Right atrium auricular region (tissue), 2 donors: ENCODE results near the gene TLK1. TPM values are rescaled to one million over a fixed set of nuclear protein-coding genes. Genes with fewer than 3 reads are reported as not detected.

Experiments used
- DNase-seq: peaks from one replicate; pipeline ENCODE4 v3.0.0-alpha.2; 2019; ENCODE audit warnings: low spot score
- H3K27ac ChIP-seq, 2 donors: fragments of 200-600 bp; sonication (generic); 1 replicate in 1 of 2; 2 replicates in 1 of 2; pipeline ENCODE4 v1.5.1; 2016 to 2019
- H3K27me3 ChIP-seq, 2 donors: fragments of 200-600 bp; sonication (generic); one replicate each; pipeline versions ENCODE4 v1.5.1 to v1.6.0; 2017 to 2019
- H3K36me3 ChIP-seq: fragments of 200-600 bp; sonication (generic); one replicate; pipeline ENCODE4 v1.5.1; 2016
- H3K4me1 ChIP-seq, 2 donors: fragments of 200-600 bp; sonication (generic); one replicate each; pipeline versions ENCODE4 v1.5.1 to v1.6.0; 2017 to 2019
- H3K4me3 ChIP-seq, 2 donors: fragments of 200-600 bp; sonication (generic); 1 replicate in 1 of 2; 2 replicates in 1 of 2; pipeline ENCODE4 v1.5.1; 2017 to 2019; ENCODE audit warnings: mild to moderate bottlenecking in 1 of 2, moderate library complexity in 1 of 2
- H3K9me3 ChIP-seq, 2 donors: fragments of 200-600 bp; sonication (generic); one replicate each; pipeline ENCODE4 v1.5.1; 2019
- total RNA-seq, 2 donors: library from RNA; depleted of rRNA; stranded (reverse); fragments of >200 nt; gene quantifications; one replicate each; pipeline ENCODE4 v1.1.0, GENCODE V29; 2016
- TF ChIP-seq, protein P1 (sequence below), 2 donors: fragments of 200-600 bp; sonication (generic); IDR thresholded peaks; one replicate each; pipeline ENCODE4 v1.5.1; 2019; ENCODE audit warnings: antibody characterized with exemption in 2 of 2

The TLK1 gene
- total RNA-seq, 2 donors from 2014 or later = 21.0 to 21.7 TPM

DNA sequence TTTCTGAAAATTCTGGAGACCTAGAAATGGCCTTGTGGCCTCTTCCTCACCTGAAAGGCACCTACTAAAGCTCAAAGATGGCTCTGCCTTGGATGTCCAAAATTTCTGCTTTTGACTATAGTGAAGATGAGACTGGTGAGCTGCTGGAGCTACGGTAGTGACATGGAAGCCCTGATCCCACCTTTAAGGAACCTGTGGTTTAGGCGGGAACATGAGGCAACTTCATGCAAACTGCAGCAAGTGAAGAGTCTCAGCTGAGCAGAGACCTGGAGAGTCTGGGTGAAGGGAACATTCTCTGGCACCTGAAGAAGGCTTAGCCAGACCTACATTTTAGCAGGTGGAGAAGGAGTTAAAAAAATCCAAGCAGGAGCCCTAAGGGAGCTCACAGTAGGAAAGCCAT, 191.7 kb downstream of the TLK1 start:
- DNase-seq = no peak
- TF ChIP-seq, protein P1, sequence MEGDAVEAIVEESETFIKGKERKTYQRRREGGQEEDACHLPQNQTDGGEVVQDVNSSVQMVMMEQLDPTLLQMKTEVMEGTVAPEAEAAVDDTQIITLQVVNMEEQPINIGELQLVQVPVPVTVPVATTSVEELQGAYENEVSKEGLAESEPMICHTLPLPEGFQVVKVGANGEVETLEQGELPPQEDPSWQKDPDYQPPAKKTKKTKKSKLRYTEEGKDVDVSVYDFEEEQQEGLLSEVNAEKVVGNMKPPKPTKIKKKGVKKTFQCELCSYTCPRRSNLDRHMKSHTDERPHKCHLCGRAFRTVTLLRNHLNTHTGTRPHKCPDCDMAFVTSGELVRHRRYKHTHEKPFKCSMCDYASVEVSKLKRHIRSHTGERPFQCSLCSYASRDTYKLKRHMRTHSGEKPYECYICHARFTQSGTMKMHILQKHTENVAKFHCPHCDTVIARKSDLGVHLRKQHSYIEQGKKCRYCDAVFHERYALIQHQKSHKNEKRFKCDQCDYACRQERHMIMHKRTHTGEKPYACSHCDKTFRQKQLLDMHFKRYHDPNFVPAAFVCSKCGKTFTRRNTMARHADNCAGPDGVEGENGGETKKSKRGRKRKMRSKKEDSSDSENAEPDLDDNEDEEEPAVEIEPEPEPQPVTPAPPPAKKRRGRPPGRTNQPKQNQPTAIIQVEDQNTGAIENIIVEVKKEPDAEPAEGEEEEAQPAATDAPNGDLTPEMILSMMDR (IDR thresholded peaks at IDR 0.05) = no peak
- Histone ChIP-seq H3K27ac (no peak overlapping the region), H3K4me3 (no peak overlapping the region), H3K9me3 (no peaks in the 10 kb centered on the region), H3K4me1 (peaks cover 0 to 10% of the 10 kb centered on the region in 2 donors), H3K36me3 (peaks cover 34% of the 10 kb centered on the region), H3K27me3 (no peaks in the 10 kb centered on the region)

DNA sequence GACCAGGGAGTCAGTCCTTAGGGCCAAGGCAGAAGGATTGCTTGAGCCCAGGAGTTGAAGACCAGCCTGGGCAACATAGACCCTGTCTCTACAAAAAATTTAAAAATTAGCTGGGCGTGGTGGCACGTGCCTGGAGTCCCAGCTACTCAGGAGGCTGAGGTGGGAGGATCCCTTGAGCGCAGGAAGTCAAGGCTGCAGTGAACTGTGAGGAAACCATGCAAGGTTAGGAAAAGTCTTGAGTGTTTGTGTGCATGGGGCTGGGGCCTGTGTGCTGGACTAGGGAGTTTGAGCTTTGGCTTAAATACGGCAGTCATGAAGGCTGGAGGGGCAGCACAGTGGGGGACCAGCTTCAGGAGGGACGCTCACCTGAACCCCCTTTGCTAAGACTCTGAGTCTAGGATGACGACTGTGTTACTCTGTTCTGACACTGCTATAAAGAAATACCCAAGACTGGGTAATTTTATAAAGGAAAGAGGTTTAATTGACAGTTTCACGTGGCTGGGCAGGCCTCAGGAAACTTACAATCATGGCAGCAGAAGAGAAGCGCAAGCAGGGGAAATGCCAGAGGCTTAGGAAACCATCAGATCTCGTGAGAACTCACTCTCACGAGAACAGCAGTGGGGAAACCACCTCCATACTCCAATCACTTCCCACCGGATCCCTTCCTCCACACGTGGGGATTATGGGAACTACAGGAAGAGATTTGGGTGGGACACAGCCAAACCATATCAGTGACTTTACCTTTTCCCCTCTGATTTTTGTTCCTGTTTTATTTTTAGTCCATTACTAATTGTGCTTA, 192.3 kb downstream of the TLK1 start:
- Histone ChIP-seq H3K27me3 (no peaks in the 10 kb centered on the region), H3K4me3 (no peak overlapping the region), H3K4me1 (peaks cover 0 to 6% of the 10 kb centered on the region in 2 donors), H3K27ac (no peak overlapping the region), H3K9me3 (no peaks in the 10 kb centered on the region), H3K36me3 (peaks cover 41% of the 10 kb centered on the region)
- TF ChIP-seq, protein P1 (IDR thresholded peaks at IDR 0.05) = no peak
- DNase-seq = no peak

DNA sequence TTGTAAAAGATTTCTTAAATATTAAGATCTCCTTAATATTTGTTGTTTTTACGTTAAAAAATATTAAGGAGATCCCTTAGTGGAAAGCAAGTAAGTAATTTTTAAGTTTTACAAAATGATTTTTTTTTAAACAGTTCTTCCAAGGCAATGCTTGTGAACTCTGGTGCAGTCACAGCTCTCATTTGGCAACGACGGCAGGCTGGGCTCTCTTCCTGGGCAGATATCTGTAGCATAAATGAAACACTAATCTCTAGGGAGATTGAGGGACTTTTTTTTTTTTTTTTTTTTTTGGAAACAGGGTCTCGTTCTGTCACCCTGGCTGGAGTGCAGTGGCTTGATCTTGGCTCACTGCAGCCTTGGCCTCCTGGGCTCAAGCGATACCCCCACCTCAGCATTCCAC, 193.1 kb downstream of the TLK1 start:
- TF ChIP-seq, protein P1 (IDR thresholded peaks at IDR 0.05) = no peak
- no peaks in the 10 kb centered on the region for H3K27me3 ChIP-seq
- H3K9me3 ChIP-seq = no peaks in the 10 kb centered on the region
- H3K4me1 ChIP-seq = no peaks in the 10 kb centered on the region
- peaks cover 49% of the 10 kb centered on the region for H3K36me3 ChIP-seq
- H3K4me3 ChIP-seq = no peak overlapping the region
- no peak overlapping the region for H3K27ac ChIP-seq
- DNase-seq = no peak

DNA sequence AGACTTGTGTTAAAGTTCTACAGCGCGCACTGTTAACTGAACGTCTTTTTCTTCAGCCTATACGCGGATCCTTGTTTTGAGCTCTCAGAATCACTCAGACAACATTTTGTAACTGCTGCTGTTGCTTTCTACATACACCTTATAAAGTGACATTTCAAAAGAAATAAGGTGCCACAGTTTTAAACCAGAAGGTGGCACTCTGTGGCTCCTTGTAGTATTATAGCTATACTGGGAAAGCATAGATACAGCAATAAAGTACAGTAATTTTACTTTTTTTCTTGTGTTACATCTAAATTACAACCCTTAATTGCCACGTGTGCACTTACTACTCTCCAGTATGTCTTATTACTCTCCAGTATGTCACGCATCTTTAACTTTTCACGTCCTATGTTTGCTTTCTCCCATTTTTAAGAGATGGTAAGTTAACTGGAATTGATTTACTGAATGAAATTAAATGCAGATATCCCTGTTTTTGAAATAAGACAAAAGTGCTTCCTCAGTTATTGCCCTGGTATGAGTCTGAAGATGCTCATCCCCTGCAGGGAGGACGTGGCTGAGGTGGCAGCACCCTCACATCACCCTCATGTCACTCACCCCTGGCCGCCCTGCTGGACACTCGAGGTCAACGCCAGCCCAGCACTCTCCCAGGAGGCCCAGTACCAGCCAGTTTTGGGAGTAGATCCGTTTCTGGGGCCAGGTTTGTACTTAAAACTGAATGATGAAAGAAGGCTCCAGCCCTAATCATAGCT, 193.9 kb downstream of the TLK1 start:
- DNase-seq = no peak
- no peaks in the 10 kb centered on the region for H3K27me3 ChIP-seq
- no peak overlapping the region for H3K27ac ChIP-seq
- TF ChIP-seq, protein P1 (IDR thresholded peaks at IDR 0.05) = peak in 1 of 2 donors; percentile 14
- H3K9me3 ChIP-seq = no peaks in the 10 kb centered on the region
- no peaks in the 10 kb centered on the region for H3K4me1 ChIP-seq
- H3K36me3 ChIP-seq = peaks cover 56% of the 10 kb centered on the region
- no peak overlapping the region for H3K4me3 ChIP-seq

GRCh38 chr2:170965446-170966225, 195.1 kb downstream of the TLK1 start:
- Histone ChIP-seq H3K4me3 (no peak overlapping the region), H3K36me3 (peaks cover 68% of the 10 kb centered on the region), H3K27ac (no peak overlapping the region), H3K4me1 (no peaks in the 10 kb centered on the region), H3K27me3 (no peaks in the 10 kb centered on the region), H3K9me3 (no peaks in the 10 kb centered on the region)
- TF ChIP-seq, protein P1 (IDR thresholded peaks at IDR 0.05) = no peak
- DNase-seq = no peak
